Measurements from ENCODE around the gene TBC1D17. TPM values are rescaled to one million over a fixed set of nuclear protein-coding genes. Genes with fewer than 3 reads are reported as not detected.

TBC1D17 gene
- total RNA-seq, 4 donors from 2014 or later, result 9.1 to 44.1 (median 12.5) TPM

- Histone ChIP-seq H3K27me3 (no peaks in the 10 kb centered on the region), H3K4me1 (no peaks in the 10 kb centered on the region), H3K4me3 (no peak overlapping the region), H3K36me3 (no peaks in the 10 kb centered on the region), H3K27ac (no peak overlapping the region), H3K9me3 (no peaks in the 10 kb centered on the region)
- DNase-seq, result peak; percentile 73 to 80
- intact Hi-C loops (cut with DNase I; ENCODE audit: low total_unique reads), result loop anchor here (10.0 kb wide), 1 partner anchor 47 kb away; no protein-coding TSS in a partner anchor
- no peak for TF ChIP-seq POLR2A (IDR thresholded peaks at IDR 0.05)
- peak; percentile 94 to 98 (median 96) for TF ChIP-seq CTCF (IDR thresholded peaks at IDR 0.05)
Observed at GRCh38 chr19:49937750-49938381, 60.4 kb downstream of the TBC1D17 start.

Small RNA genes lying within 50 kb of the gene (microRNA-seq; reads per million reads assigned to microRNA genes)
- gene MIR4749 (ENCODE audit: borderline microRNAs expressed, borderline replicate concordance) (2.0 reads per million), gene MIR4750 (ENCODE audit: borderline microRNAs expressed, borderline replicate concordance) (not detected), gene MIR6800 (ENCODE audit: borderline microRNAs expressed, borderline replicate concordance) (not detected)

Small RNA genes lying within 50 kb of the gene (small RNA-seq; reads per million reads assigned to genes)
- gene MIR4749, result not detected

Other genes with a start within 250 kb of the TBC1D17 start
- 100 to 1,000 TPM in 1 of 4 donors, 10 to 100 TPM in 3; 17.1 to 106 (median 47.7) TPM for gene RRAS, start 237.6 kb upstream of the TBC1D17 start, total RNA-seq
- gene SCAF1, start 235.5 kb upstream of the TBC1D17 start, total RNA-seq, result 10 to 100 TPM in 3 of 4 donors, 1 to 10 TPM in 1; 8.8 to 76.9 (median 11.4) TPM
- 100 to 1,000 TPM in 1 of 4 donors, 10 to 100 TPM in 2, 1 to 10 TPM in 1; 8.2 to 106 (median 63.9) TPM for gene IRF3, start 211.8 kb upstream of the TBC1D17 start, total RNA-seq
- gene BCL2L12, start 211.8 kb upstream of the TBC1D17 start, total RNA-seq, result 10 to 100 TPM in 1 of 4 donors, 1 to 10 TPM in 3; 3.1 to 23.8 (median 3.5) TPM
- 100 to 1,000 TPM in 3 of 4 donors, 10 to 100 TPM in 1; 78.5 to 274 (median 217) TPM for gene PRMT1, start 200.4 kb upstream of the TBC1D17 start, total RNA-seq
- 1 to 10 TPM in 3 of 4 donors, not detected in 1; 1.3 to 6.0 (median 1.5) TPM for gene ADM5, start 188.1 kb upstream of the TBC1D17 start, total RNA-seq
- 10 to 100 TPM in 2 of 4 donors, 1 to 10 TPM in 2; 1.5 to 26.6 (median 12.2) TPM for gene CPT1C, start 186.6 kb upstream of the TBC1D17 start, total RNA-seq
- 1 to 10 TPM in 1 of 4 donors, under 1 TPM in 1, not detected in 2; 0.28 to 1.9 TPM for gene TSKS, start 114.4 kb upstream of the TBC1D17 start, total RNA-seq
- gene AP2A1, start 110.7 kb upstream of the TBC1D17 start, total RNA-seq, result 100 to 1,000 TPM in 1 of 4 donors, 10 to 100 TPM in 3; 47.1 to 114 (median 54.7) TPM
- 10 to 100 TPM; 10.5 to 28.8 (median 23.3) TPM for gene FUZ, start 64.4 kb upstream of the TBC1D17 start, total RNA-seq
- 10 to 100 TPM; 21.1 to 48.1 (median 26.8) TPM for gene MED25, start 59.4 kb upstream of the TBC1D17 start, total RNA-seq
- 100 to 1,000 TPM in 1 of 4 donors, 10 to 100 TPM in 3; 46.2 to 156 (median 82.0) TPM for gene PTOV1, start 26.5 kb upstream of the TBC1D17 start, total RNA-seq
- gene PNKP, start 10.1 kb upstream of the TBC1D17 start, total RNA-seq, result 100 to 1,000 TPM in 1 of 4 donors, 10 to 100 TPM in 3; 47.7 to 104 (median 77.7) TPM
- gene AKT1S1, start 347 bp upstream of the TBC1D17 start, total RNA-seq, result 10 to 100 TPM in 1 of 4 donors, 1 to 10 TPM in 3; 2.6 to 26.7 (median 5.9) TPM
- gene IL4I1, start 19.2 kb downstream of the TBC1D17 start, total RNA-seq, result 1 to 10 TPM in 1 of 4 donors, under 1 TPM in 1, not detected in 2; 0.82 to 1.2 TPM
- gene ATF5, start 51.5 kb downstream of the TBC1D17 start, total RNA-seq, result 10 to 100 TPM in 1 of 4 donors, 1 to 10 TPM in 2, not detected in 1; 2.1 to 10.0 (median 3.6) TPM
- gene NUP62, start 51.8 kb downstream of the TBC1D17 start, total RNA-seq, result 10 to 100 TPM; 12.1 to 40.4 (median 24.6) TPM
- gene SIGLEC11, start 83.5 kb downstream of the TBC1D17 start, total RNA-seq, result 1 to 10 TPM in 2 of 4 donors, not detected in 2; 1.2 to 3.9 TPM
- 10 to 100 TPM in 3 of 4 donors, 1 to 10 TPM in 1; 1.5 to 68.8 (median 37.1) TPM for gene VRK3, start 147.7 kb downstream of the TBC1D17 start, total RNA-seq
- gene ZNF473, start 148.3 kb downstream of the TBC1D17 start, total RNA-seq, result 10 to 100 TPM in 3 of 4 donors, 1 to 10 TPM in 1; 7.1 to 28.9 (median 16.8) TPM